Endodermal cell (in vitro differentiated cells): Measurements from ENCODE around the gene VAV2. TPM values are rescaled to one million over a fixed set of nuclear protein-coding genes. Genes with fewer than 3 reads are reported as not detected.

ENCODE experiments used
- DNase-seq: peaks from one replicate; pipeline ENCODE4 v3.0.0-alpha.2; 2017
- H3K27ac ChIP-seq: 2 replicates; pipeline ENCODE4 v1.5.1; 2013; ENCODE audit warnings: mild to moderate bottlenecking, low read depth, low read length, moderate library complexity
- H3K27me3 ChIP-seq: 2 replicates; pipeline ENCODE4 v1.6.1; 2013; ENCODE audit warnings: mild to moderate bottlenecking, low read length, moderate library complexity; ENCODE audit not compliant: insufficient read depth, control insufficient read depth, poor library complexity, severe bottlenecking
- H3K36me3 ChIP-seq: 2 replicates; pipeline ENCODE4 v1.7.0; 2013; ENCODE audit warnings: mild to moderate bottlenecking, low read length, moderate library complexity; ENCODE audit not compliant: control insufficient read depth, insufficient read depth
- H3K4me1 ChIP-seq: one replicate; pipeline ENCODE4 v1.7.0; 2013; ENCODE audit warnings: low read length; ENCODE audit not compliant: control insufficient read depth, insufficient read depth
- H3K4me3 ChIP-seq: 2 replicates; pipeline ENCODE4 v1.5.1; 2013; ENCODE audit warnings: mild to moderate bottlenecking, low read length, moderate library complexity
- H3K9ac ChIP-seq: 2 replicates; pipeline ENCODE4 v1.6.1; 2013; ENCODE audit warnings: mild to moderate bottlenecking, low read length, moderate library complexity; ENCODE audit not compliant: poor library complexity, severe bottlenecking; ENCODE audit errors: extremely low read depth
- H3K9me3 ChIP-seq: 2 replicates; pipeline ENCODE4 v1.6.1; 2013; ENCODE audit warnings: mild to moderate bottlenecking, low read length, moderate library complexity; ENCODE audit not compliant: control insufficient read depth
- H3K27ac Mint-ChIP-seq: 2 replicates; pipeline ENCODE4 v1.8.0; 2020; ENCODE audit warnings: mixed read lengths
- H3K27me3 Mint-ChIP-seq: 2 replicates; pipeline ENCODE4 v1.8.0; 2021; ENCODE audit warnings: mild to moderate bottlenecking, mixed read lengths; ENCODE audit not compliant: insufficient read depth
- H3K36me3 Mint-ChIP-seq: 2 replicates; pipeline ENCODE4 v1.8.0; 2020; ENCODE audit warnings: low read depth, mixed read lengths
- H3K4me1 Mint-ChIP-seq: 2 replicates; pipeline ENCODE4 v1.8.0; 2020; ENCODE audit warnings: mixed read lengths
- H3K4me3 Mint-ChIP-seq: 2 replicates; pipeline ENCODE4 v1.8.0; 2020; ENCODE audit warnings: mild to moderate bottlenecking, moderate library complexity, mixed read lengths
- H3K9me3 Mint-ChIP-seq: 2 replicates; pipeline ENCODE4 v1.8.0; 2020; ENCODE audit warnings: mild to moderate bottlenecking, mixed read lengths
- CTCF ChIP-seq: fragments of 200-600 bp; sonication (generic); conservative IDR thresholded peaks from 2 replicates; pipeline ENCODE4 v1.5.0; 2021; ENCODE audit warnings: antibody characterized with exemption, mild to moderate bottlenecking
- WGBS, 2 experiments: methylation state at CpG; one replicate each; pipeline versions ENCODE4 v1.1.5 to v1.1.7; 2013; ENCODE audit warnings: missing lambda C conversion rate in 2 of 2, mixed read lengths in 1 of 2; ENCODE audit not compliant: insufficient coverage in 1 of 2, insufficient read length in 1 of 2; 5-methylcytosine and 5-hydroxymethylcytosine counted together
- total RNA-seq, 2 donors: library from RNA; stranded (reverse); fragmentation: NEBNext Ultra II Directional in 1 of 2; extraction: Animal tissue kit (Norgen Biotek cat#: 25700) in 1 of 2; gene quantifications; 2 replicates in 1 of 2; 3 replicates in 1 of 2; pipeline ENCODE4 v1.2.1, GENCODE V29; 2021

Gene VAV2
- total RNA-seq, 2 donors from 2014 or later = 29.8 to 35.9 TPM

- no peak for DNase-seq
- Histone ChIP-seq H3K27me3 (no peaks in the 10 kb centered on the region), H3K4me3 (no peak overlapping the region), H3K4me1 (no peaks in the 10 kb centered on the region), H3K9ac (no peak overlapping the region), H3K36me3 (no peaks in the 10 kb centered on the region), H3K27ac (peak overlapping the region; percentile 57), H3K9me3 (peaks cover 2% of the 10 kb centered on the region)
- Mint-ChIP-seq H3K9me3 (peaks cover 7% of the 10 kb centered on the region), H3K4me3 (no peak overlapping the region), H3K36me3 (peaks cover 9% of the 10 kb centered on the region), H3K27ac (no peak overlapping the region), H3K4me1 (no peaks in the 10 kb centered on the region), H3K27me3 (no peaks in the 10 kb centered on the region)
- no peak for TF ChIP-seq CTCF
- 90 to 92% methylated on average over 4 to 10 of the region's 12 CpGs for WGBS, 2 experiments
These were observed 121.2 kb downstream of the VAV2 start for GRCh38 chr9:133870598-133871595.

- Histone ChIP-seq H3K9ac (no peak overlapping the region), H3K4me1 (no peaks in the 10 kb centered on the region), H3K4me3 (no peak overlapping the region), H3K36me3 (no peaks in the 10 kb centered on the region), H3K27me3 (no peaks in the 10 kb centered on the region), H3K27ac (peak overlapping the region; percentile 57), H3K9me3 (peaks cover 13% of the 10 kb centered on the region)
- Mint-ChIP-seq H3K27me3 (no peaks in the 10 kb centered on the region), H3K27ac (no peak overlapping the region), H3K9me3 (peaks cover 18% of the 10 kb centered on the region), H3K36me3 (peaks cover 17% of the 10 kb centered on the region), H3K4me1 (no peaks in the 10 kb centered on the region), H3K4me3 (no peak overlapping the region)
- no peak for DNase-seq
- TF ChIP-seq CTCF = peak; percentile 32
- 81 to 90% methylated on average over 12 to 19 of the region's 19 CpGs for WGBS, 2 experiments
These were observed 122.3 kb downstream of the VAV2 start for GRCh38 chr9:133869674-133870405.

GRCh38 chr9:133868203-133868602 lies 123.9 kb downstream of the VAV2 start:
- no peak overlapping the region for H3K4me3 Mint-ChIP-seq
- Histone ChIP-seq H3K36me3 (no peaks in the 10 kb centered on the region), H3K4me1 (no peaks in the 10 kb centered on the region), H3K27ac (no peak overlapping the region), H3K9ac (no peak overlapping the region), H3K4me3 (no peak overlapping the region), H3K9me3 (peaks cover 14% of the 10 kb centered on the region), H3K27me3 (no peaks in the 10 kb centered on the region)
- no peaks in the 10 kb centered on the region for H3K4me1 Mint-ChIP-seq
- H3K27ac Mint-ChIP-seq = no peak overlapping the region
- no peaks in the 10 kb centered on the region for H3K27me3 Mint-ChIP-seq
- H3K9me3 Mint-ChIP-seq = peaks cover 21% of the 10 kb centered on the region
- TF ChIP-seq CTCF = no peak
- H3K36me3 Mint-ChIP-seq = peaks cover 20% of the 10 kb centered on the region
- 95 to 99% methylated on average over 12 to 18 of the region's 18 CpGs for WGBS, 2 experiments
- no peak for DNase-seq
